Measurements from ENCODE around the gene HTRA3. TPM values are rescaled to one million over a fixed set of nuclear protein-coding genes. Genes with fewer than 3 reads are reported as not detected.

The HTRA3 gene
- total RNA-seq, 1 donor from 2014 or later, result 0.16 TPM

DNA sequence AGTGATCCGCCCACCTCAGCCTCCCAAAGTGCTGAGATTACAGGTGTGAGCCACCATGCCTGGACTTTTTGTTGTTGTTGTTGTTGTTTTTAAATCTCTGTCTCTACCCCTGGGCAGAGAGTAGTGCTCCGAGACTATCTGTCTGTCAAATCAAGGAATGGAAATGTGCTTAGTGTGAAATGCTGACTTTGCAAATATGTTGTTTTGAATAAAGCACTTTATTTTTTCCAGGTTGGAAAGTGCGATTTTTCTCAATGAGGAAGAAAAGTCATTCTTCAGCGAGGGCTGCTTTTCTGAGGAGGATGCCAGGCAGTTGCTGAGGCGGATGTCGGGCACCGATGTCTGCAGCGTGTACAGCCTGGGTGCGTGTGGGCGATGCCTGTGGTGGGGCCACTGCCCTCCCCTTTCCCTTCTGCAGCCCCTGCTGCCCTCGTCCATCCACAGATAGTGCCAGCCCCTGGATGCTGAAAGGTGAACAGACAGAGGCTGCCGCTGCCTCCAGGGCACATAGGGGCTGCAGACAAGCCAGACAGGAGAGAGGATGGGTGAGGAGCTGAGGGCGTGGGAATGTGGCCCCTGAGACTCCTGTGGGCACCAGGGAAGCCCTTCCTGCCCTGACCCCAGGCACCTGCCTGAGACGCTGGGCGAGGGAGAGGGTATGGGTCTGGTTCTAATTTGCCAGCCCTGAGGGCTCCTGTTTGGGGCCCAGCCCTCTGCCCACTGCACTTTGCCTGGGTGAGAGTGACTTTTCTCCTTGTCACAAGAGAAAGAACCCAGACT lies 46.8 kb upstream of the HTRA3 start:
- H3K4me1 Mint-ChIP-seq (ENCODE audit: unreplicated experiment), result peaks cover 14% of the 10 kb centered on the region
- DNase-seq (ENCODE audit: extremely low spot score, unreplicated experiment), result no peak
- H3K27ac Mint-ChIP-seq (ENCODE audit: unreplicated experiment), result no peak overlapping the region
- no peaks in the 10 kb centered on the region for H3K9me3 Mint-ChIP-seq (ENCODE audit: unreplicated experiment)
- TF ChIP-seq, protein P1, sequence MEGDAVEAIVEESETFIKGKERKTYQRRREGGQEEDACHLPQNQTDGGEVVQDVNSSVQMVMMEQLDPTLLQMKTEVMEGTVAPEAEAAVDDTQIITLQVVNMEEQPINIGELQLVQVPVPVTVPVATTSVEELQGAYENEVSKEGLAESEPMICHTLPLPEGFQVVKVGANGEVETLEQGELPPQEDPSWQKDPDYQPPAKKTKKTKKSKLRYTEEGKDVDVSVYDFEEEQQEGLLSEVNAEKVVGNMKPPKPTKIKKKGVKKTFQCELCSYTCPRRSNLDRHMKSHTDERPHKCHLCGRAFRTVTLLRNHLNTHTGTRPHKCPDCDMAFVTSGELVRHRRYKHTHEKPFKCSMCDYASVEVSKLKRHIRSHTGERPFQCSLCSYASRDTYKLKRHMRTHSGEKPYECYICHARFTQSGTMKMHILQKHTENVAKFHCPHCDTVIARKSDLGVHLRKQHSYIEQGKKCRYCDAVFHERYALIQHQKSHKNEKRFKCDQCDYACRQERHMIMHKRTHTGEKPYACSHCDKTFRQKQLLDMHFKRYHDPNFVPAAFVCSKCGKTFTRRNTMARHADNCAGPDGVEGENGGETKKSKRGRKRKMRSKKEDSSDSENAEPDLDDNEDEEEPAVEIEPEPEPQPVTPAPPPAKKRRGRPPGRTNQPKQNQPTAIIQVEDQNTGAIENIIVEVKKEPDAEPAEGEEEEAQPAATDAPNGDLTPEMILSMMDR (IDR thresholded peaks at IDR 0.05), result no peak
- H3K27me3 Mint-ChIP-seq (ENCODE audit: unreplicated experiment), result no peaks in the 10 kb centered on the region
- no peaks in the 10 kb centered on the region for H3K36me3 Mint-ChIP-seq (ENCODE audit: unreplicated experiment)
- H3K4me3 Mint-ChIP-seq (ENCODE audit: unreplicated experiment), result no peak overlapping the region

DNA sequence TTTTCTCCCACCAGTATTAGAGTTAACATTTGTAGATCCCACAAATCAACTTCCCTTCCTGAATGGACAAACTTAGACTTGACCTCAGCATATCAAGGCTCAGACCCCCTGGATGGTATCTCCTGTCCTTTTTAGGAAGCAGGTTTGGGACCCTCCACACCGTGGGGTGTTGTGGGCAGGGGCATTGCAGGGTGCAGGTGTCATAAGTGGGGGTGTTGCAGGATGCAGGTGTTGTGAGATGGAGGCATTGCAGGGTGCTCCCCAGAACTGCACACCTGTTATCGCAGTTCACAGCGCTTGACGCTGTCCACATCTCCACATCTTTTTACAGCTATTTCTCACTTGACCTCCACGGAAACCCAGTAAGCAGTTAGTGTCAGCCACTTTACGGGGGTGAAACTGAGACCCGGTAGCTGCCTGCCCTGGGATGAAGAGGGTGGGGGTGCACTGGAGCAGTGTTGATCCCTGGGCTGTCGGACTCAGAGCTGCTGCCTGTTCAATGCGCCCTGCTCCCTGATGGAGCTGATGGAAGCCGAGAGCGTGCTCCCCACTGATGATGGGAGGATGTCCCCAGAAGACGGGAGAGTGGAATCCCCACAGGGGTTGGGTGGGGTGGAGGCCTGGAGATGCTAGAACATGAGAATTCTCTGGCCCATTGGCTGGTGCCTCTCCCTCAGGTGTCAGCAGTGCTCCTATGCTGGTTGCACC lies 45.1 kb upstream of the HTRA3 start:
- DNase-seq (ENCODE audit: extremely low spot score, unreplicated experiment), result no peak
- TF ChIP-seq, protein P1 (IDR thresholded peaks at IDR 0.05), result no peak
- H3K27me3 Mint-ChIP-seq (ENCODE audit: unreplicated experiment), result no peaks in the 10 kb centered on the region
- no peak overlapping the region for H3K4me3 Mint-ChIP-seq (ENCODE audit: unreplicated experiment)
- H3K36me3 Mint-ChIP-seq (ENCODE audit: unreplicated experiment), result no peaks in the 10 kb centered on the region
- no peak overlapping the region for H3K27ac Mint-ChIP-seq (ENCODE audit: unreplicated experiment)
- no peaks in the 10 kb centered on the region for H3K9me3 Mint-ChIP-seq (ENCODE audit: unreplicated experiment)
- H3K4me1 Mint-ChIP-seq (ENCODE audit: unreplicated experiment), result peaks cover 21% of the 10 kb centered on the region

GRCh38 chr4:8224975-8225625 lies 44.5 kb upstream of the HTRA3 start:
- Mint-ChIP-seq H3K4me3 (ENCODE audit: unreplicated experiment) (no peak overlapping the region), H3K36me3 (ENCODE audit: unreplicated experiment) (no peaks in the 10 kb centered on the region), H3K9me3 (ENCODE audit: unreplicated experiment) (no peaks in the 10 kb centered on the region), H3K27me3 (ENCODE audit: unreplicated experiment) (no peaks in the 10 kb centered on the region), H3K27ac (ENCODE audit: unreplicated experiment) (no peak overlapping the region), H3K4me1 (ENCODE audit: unreplicated experiment) (peaks cover 21% of the 10 kb centered on the region)
- TF ChIP-seq, protein P1 (IDR thresholded peaks at IDR 0.05), result no peak
- no peak for DNase-seq (ENCODE audit: extremely low spot score, unreplicated experiment)

- TF ChIP-seq, protein P1 (IDR thresholded peaks at IDR 0.05), result no peak
- no peak overlapping the region for H3K4me3 Mint-ChIP-seq (ENCODE audit: unreplicated experiment)
- H3K9me3 Mint-ChIP-seq (ENCODE audit: unreplicated experiment), result no peaks in the 10 kb centered on the region
- H3K36me3 Mint-ChIP-seq (ENCODE audit: unreplicated experiment), result no peaks in the 10 kb centered on the region
- H3K27me3 Mint-ChIP-seq (ENCODE audit: unreplicated experiment), result no peaks in the 10 kb centered on the region
- DNase-seq (ENCODE audit: extremely low spot score, unreplicated experiment), result no peak
- no peak overlapping the region for H3K27ac Mint-ChIP-seq (ENCODE audit: unreplicated experiment)
- H3K4me1 Mint-ChIP-seq (ENCODE audit: unreplicated experiment), result peaks cover 28% of the 10 kb centered on the region
Observed at GRCh38 chr4:8225706-8226443, 43.7 kb upstream of the HTRA3 start.
